ENCODE measurements around the gene CDH4.

- TF ChIP-seq POLR2A (IDR thresholded peaks at IDR 0.05) = no peak
- TF ChIP-seq CTCF (IDR thresholded peaks at IDR 0.05) = no peak
- TF ChIP-seq EP300 (IDR thresholded peaks at IDR 0.05) = no peak
Measured at GRCh38 chr20:61447952-61448351, 195.9 kb downstream of the CDH4 start.

Measured in sigmoid colon (tissue), 4 donors.